OCI-LY1 (cell line): Measurements from ENCODE around the gene BAD.
A peak's percentile ranks its signal among the peaks of the same experiment; 100 is the strongest.

Source experiments
- H2AFZ ChIP-seq: fragments of 200-600 bp; sonication (generic), shearing (Covaris generic); 2 replicates; pipeline ENCODE4 v1.6.0; 2014; ENCODE audit warnings: antibody characterized with exemption, mild to moderate bottlenecking, low read length
- H3F3A ChIP-seq: fragments of 200-600 bp; sonication (generic), shearing (Covaris generic); 2 replicates; pipeline ENCODE4 v1.6.0; 2014; ENCODE audit warnings: mild to moderate bottlenecking, antibody characterized with exemption, low read length, moderate library complexity; ENCODE audit not compliant: insufficient read depth
- H3K27ac ChIP-seq: fragments of 200-600 bp; sonication (generic); 2 replicates; pipeline ENCODE4 v1.5.1; 2014; ENCODE audit warnings: low read length, mixed run types, mild to moderate bottlenecking, low read depth; ENCODE audit not compliant: poor library complexity, severe bottlenecking
- H3K27me3 ChIP-seq: fragments of 200-600 bp; sonication (generic); 2 replicates; pipeline ENCODE4 v1.6.0; 2014; ENCODE audit warnings: antibody characterized with exemption, mild to moderate bottlenecking, low read length, moderate library complexity; ENCODE audit not compliant: insufficient read depth
- H3K36me3 ChIP-seq: fragments of 200-600 bp; sonication (generic); 2 replicates; pipeline ENCODE4 v1.6.1; 2014; ENCODE audit warnings: mild to moderate bottlenecking, antibody characterized with exemption, low read length, moderate library complexity, mixed read lengths; ENCODE audit not compliant: insufficient read depth
- H3K4me1 ChIP-seq: fragments of 200-600 bp; sonication (generic); 2 replicates; pipeline ENCODE4 v1.5.1; 2014; ENCODE audit warnings: mild to moderate bottlenecking, low read length, moderate library complexity; ENCODE audit not compliant: insufficient read depth, severe bottlenecking
- H3K4me2 ChIP-seq: fragments of 200-600 bp; sonication (generic), shearing (Covaris generic); 2 replicates; pipeline ENCODE4 v1.6.1; 2014; ENCODE audit warnings: low read length
- H3K4me3 ChIP-seq: fragments of 200-600 bp; sonication (generic); 2 replicates; pipeline ENCODE4 v1.5.1; 2014; ENCODE audit warnings: low read length, low read depth, mild to moderate bottlenecking, mixed read lengths; ENCODE audit not compliant: poor library complexity, severe bottlenecking
- H3K79me2 ChIP-seq: fragments of 200-600 bp; shearing (Covaris generic); 2 replicates; pipeline ENCODE4 v1.6.1; 2016; ENCODE audit warnings: mixed run types, low read length, mixed read lengths; ENCODE audit not compliant: insufficient read depth
- H3K9ac ChIP-seq: fragments of 200-600 bp; sonication (generic), shearing (Covaris generic); 2 replicates; pipeline ENCODE4 v1.6.1; 2014; ENCODE audit warnings: mild to moderate bottlenecking, low read length, mixed read lengths
- H3K9me2 ChIP-seq: fragments of 200-600 bp; sonication (generic), shearing (Covaris generic); 2 replicates; pipeline ENCODE4 v1.6.1; 2014; ENCODE audit warnings: low read depth, mild to moderate bottlenecking, low read length, mixed read lengths
- H3K9me3 ChIP-seq: fragments of 200-600 bp; shearing (Covaris generic); 2 replicates; pipeline ENCODE4 v1.6.1; 2014; ENCODE audit warnings: low read length, mixed read lengths
- H4K20me1 ChIP-seq: fragments of 200-600 bp; sonication (generic), shearing (Covaris generic); 2 replicates; pipeline ENCODE4 v1.6.0; 2016; ENCODE audit warnings: mild to moderate bottlenecking, low read length; ENCODE audit not compliant: insufficient read depth
- CTCF ChIP-seq: fragments of 200-600 bp; sonication (generic), shearing (Covaris generic); IDR thresholded peaks from 2 replicates; pipeline ENCODE4 v1.5.1; 2017; ENCODE audit warnings: mild to moderate bottlenecking, antibody characterized with exemption, low read length, moderate library complexity, mixed read lengths
- EZH2 ChIP-seq: fragments of 200-600 bp; sonication (generic), shearing (Covaris generic); IDR thresholded peaks from 2 replicates; pipeline ENCODE4 v1.8.0; 2017; ENCODE audit warnings: borderline replicate concordance, mixed run types, mild to moderate bottlenecking, antibody characterized with exemption, low read length, moderate library complexity, mixed read lengths

BAD gene

GRCh38 chr11:64244107-64244506 lies 40.4 kb downstream of the BAD start:
- H3K27me3 ChIP-seq, result no peaks in the 10 kb centered on the region
- H3K4me1 ChIP-seq, result peaks cover 62% of the 10 kb centered on the region
- no peaks in the 10 kb centered on the region for H3K9me2 ChIP-seq
- H3K4me2 ChIP-seq, result no peak overlapping the region
- peak overlapping the region; percentile 73 for H3K27ac ChIP-seq
- no peaks in the 10 kb centered on the region for H4K20me1 ChIP-seq
- H3K9ac ChIP-seq, result no peak overlapping the region
- H3K4me3 ChIP-seq, result no peak overlapping the region
- H2AFZ ChIP-seq, result no peak overlapping the region
- H3K36me3 ChIP-seq, result peaks cover 22% of the 10 kb centered on the region; the same call in 1 of the 2 replicates
- no peaks in the 10 kb centered on the region for H3K9me3 ChIP-seq
- H3K79me2 ChIP-seq, result no peaks in the 10 kb centered on the region; the same call in 1 of the 2 replicates
- TF ChIP-seq EZH2, result no peak
- TF ChIP-seq CTCF, result no peak
- H3F3A ChIP-seq, result peaks cover 4% of the 10 kb centered on the region; the same call in 1 of the 2 replicates

- Histone ChIP-seq H3K9me2 (no peaks in the 10 kb centered on the region), H4K20me1 (no peaks in the 10 kb centered on the region), H3K4me3 (no peak overlapping the region), H3K4me1 (peaks cover 70% of the 10 kb centered on the region), H3K79me2 (no peaks in the 10 kb centered on the region; the same call in 1 of the 2 replicates), H3F3A (peaks cover 12% of the 10 kb centered on the region; the same call in 1 of the 2 replicates), H2AFZ (no peak overlapping the region), H3K9me3 (no peaks in the 10 kb centered on the region), H3K36me3 (peaks cover 30% of the 10 kb centered on the region; the same call in 1 of the 2 replicates), H3K27ac (peak overlapping the region; percentile 73), H3K4me2 (no peak overlapping the region), H3K9ac (no peak overlapping the region; the same call in 1 of the 2 replicates), H3K27me3 (no peaks in the 10 kb centered on the region)
- no peak for TF ChIP-seq CTCF
- no peak for TF ChIP-seq EZH2
Observed at GRCh38 chr11:64243236-64243854, 41.1 kb downstream of the BAD start.

- H3K9me3 ChIP-seq, result no peaks in the 10 kb centered on the region
- no peaks in the 10 kb centered on the region for H3K27me3 ChIP-seq
- peaks cover 31% of the 10 kb centered on the region; the same call in 1 of the 2 replicates for H3K36me3 ChIP-seq
- H3K27ac ChIP-seq, result peak overlapping the region; percentile 73
- peak overlapping the region; percentile 77 for H3K4me3 ChIP-seq
- no peak for TF ChIP-seq CTCF
- no peak for TF ChIP-seq EZH2
- peaks cover 70% of the 10 kb centered on the region for H3K4me1 ChIP-seq
- H3F3A ChIP-seq, result peaks cover 18% of the 10 kb centered on the region; the same call in 1 of the 2 replicates
- no peaks in the 10 kb centered on the region; the same call in 1 of the 2 replicates for H3K79me2 ChIP-seq
- H3K9me2 ChIP-seq, result no peaks in the 10 kb centered on the region
- no peaks in the 10 kb centered on the region for H4K20me1 ChIP-seq
- H2AFZ ChIP-seq, result no peak overlapping the region
- peak overlapping the region; percentile 89 for H3K9ac ChIP-seq
- peak overlapping the region; percentile 91 for H3K4me2 ChIP-seq
Observed at GRCh38 chr11:64241491-64242374, 42.7 kb downstream of the BAD start.
